ENCODE results near the gene HSPH1. TPM values are rescaled to one million over a fixed set of nuclear protein-coding genes. Genes with fewer than 3 reads are reported as not detected.

HSPH1 gene
- total RNA-seq, 1 donor from 2014 or later = 52.4 TPM

- no peak for ATAC-seq
- no peak for DNase-seq (ENCODE audit: low spot score)
- intact Hi-C loops (cut with DNase I) = no loop called here
Observed at GRCh38 chr13:31138515-31138914, 23.2 kb downstream of the HSPH1 start.

DNA sequence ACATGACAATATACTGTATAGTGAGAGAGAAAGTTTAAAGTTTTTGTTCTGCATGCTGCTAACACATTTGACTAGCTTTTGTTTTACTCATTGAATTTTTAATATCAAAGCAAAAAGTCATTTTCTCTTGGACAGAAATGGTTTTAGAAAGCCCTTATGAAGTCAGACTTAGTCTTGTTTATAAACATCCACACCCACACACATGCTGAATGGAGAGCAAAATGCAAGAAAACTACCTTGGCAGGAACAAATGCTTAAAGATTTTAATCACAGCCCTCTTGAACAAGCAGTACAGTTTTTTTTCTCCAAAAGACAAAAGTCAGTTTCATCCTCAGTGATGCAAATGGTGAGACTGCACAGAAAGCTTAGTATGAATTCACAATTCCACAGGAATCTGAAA is 25.0 kb downstream of the HSPH1 start:
- DNase-seq (ENCODE audit: low spot score) (no peak), ATAC-seq (no peak)
- intact Hi-C loops (cut with DNase I) = no loop called here

- ATAC-seq (no peak), DNase-seq (ENCODE audit: low spot score) (no peak)
- intact Hi-C loops (cut with DNase I) = loop anchor here (5.0 kb wide), 1 partner anchor 1167 kb away; no protein-coding TSS in a partner anchor
Observed at GRCh38 chr13:31134039-31134711, 27.5 kb downstream of the HSPH1 start.

DNA sequence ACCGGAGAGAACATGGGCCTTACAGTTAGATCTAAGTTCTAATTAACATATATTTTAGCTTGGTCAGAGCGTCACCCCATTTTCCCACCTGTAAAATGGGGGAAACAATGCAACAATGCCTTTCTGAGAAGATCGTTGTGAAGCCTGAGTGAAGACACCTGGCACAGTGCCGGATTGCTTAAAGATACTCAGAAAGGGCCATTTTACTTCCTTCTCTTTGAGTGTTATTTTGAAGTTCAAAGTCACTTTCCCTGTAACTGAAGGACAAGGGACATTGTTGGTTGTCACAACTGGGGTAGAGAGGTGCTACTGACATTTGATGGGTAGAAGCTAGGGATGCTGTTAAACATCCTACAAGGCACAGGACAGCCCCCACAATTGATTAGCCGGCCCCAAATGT is 28.1 kb downstream of the HSPH1 start:
- intact Hi-C loops (cut with DNase I) = loop anchor here (5.0 kb wide), 1 partner anchor 1166 kb away; no protein-coding TSS in a partner anchor
- DNase-seq (ENCODE audit: low spot score) = no peak
- no peak for ATAC-seq

- ATAC-seq = no peak
- no peak for DNase-seq (ENCODE audit: low spot score)
- intact Hi-C loops (cut with DNase I) = loop anchor here (5.0 kb wide), 1 partner anchor 1164 kb away; no protein-coding TSS in a partner anchor
Observed at GRCh38 chr13:31131470-31131961, 30.2 kb downstream of the HSPH1 start.

DNA sequence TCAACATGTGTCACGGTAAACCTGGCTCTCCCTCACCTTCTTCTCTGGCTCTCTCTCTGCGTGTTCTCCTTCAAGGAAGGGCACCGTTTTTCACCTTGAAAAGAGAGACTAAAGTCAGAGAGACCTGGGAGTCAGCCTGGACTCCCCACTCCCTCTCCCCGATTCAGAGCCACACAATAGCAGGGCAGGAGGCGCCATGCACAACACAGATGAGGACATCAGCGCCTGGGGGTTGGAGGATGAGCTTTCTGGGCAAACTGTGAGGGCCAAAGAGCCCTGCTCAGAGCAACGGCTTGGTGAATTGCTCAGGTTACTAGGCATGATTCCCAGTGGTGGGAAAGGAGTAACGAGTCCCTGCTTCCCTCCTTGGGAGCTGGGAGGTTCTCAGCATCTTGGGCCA is 32.3 kb downstream of the HSPH1 start:
- intact Hi-C loops (cut with DNase I) = no loop called here
- ATAC-seq (no peak), DNase-seq (ENCODE audit: low spot score) (no peak)

GRCh38 chr13:31124204-31124603 is 37.5 kb downstream of the HSPH1 start:
- intact Hi-C loops (cut with DNase I) = no loop called here
- DNase-seq (ENCODE audit: low spot score) (no peak), ATAC-seq (no peak)

- peak; percentile 21 for ATAC-seq
- DNase-seq (ENCODE audit: low spot score) = no peak
- intact Hi-C loops (cut with DNase I) = no loop called here
Observed at GRCh38 chr13:31122544-31123260, 39.0 kb downstream of the HSPH1 start.

DNA sequence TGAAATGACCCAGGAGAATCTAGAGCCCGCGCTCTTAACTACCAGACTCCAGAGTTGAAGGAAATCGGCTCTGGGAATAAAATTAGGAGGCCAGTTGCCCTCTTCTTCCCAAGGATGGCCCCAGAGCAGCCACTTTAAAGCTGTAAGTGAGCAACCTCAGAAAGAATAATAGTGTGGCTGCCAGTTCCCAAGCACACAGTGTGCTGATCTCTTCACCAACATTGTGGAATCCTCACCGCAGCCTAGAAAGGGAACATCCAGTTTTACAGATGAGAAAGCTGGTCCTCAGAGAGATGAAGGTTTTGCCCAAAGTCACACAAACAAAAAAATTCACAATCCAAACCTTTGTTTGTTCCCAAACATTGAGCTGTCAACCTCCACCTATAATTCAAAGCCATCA is 39.6 kb downstream of the HSPH1 start:
- intact Hi-C loops (cut with DNase I) = no loop called here
- peak; percentile 85 for ATAC-seq
- no peak for DNase-seq (ENCODE audit: low spot score)

- intact Hi-C loops (cut with DNase I) = no loop called here
- ATAC-seq = peak; percentile 33
Observed at GRCh38 chr13:31121379-31122140, 40.1 kb downstream of the HSPH1 start.

DNA sequence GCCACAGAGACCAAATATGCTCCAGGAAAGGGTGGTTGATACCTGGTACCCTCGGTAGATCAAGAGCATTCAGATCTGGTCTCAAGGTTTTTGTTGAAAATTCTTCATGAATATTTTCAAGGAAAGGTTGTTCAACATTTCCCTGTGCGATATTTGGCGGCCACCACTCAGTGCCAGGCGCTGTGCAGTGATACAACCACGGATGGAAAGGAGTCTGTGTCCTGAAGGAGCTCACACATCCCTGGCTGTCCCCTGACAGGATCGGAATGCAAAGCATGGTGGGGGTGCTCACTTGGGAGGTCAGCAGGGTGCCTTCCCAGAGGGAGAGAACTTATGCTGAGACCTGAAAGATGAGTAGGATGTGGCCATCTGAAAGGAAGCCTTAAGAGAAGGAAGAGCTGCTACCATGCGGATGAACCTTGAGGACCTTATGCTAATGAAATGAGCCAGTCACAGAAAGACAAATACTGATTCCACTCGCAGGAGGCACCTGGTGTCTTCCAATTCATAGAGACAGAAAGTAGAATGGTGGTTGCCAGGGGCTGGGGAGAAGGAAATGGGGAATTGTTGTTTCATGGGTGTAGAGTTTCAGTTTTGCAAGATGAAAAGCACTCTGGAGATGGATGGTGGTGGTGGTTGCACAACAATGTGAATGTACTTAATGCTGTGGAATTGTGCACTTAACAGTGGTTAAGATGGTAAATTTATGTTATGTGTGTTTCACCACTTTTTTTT is 41.6 kb downstream of the HSPH1 start:
- ATAC-seq = no peak
- intact Hi-C loops (cut with DNase I) = no loop called here

More at GRCh38 chr13:31121379-31122140, 40.1 kb downstream of the HSPH1 start:
- no peak for DNase-seq (ENCODE audit: low spot score)

DNA sequence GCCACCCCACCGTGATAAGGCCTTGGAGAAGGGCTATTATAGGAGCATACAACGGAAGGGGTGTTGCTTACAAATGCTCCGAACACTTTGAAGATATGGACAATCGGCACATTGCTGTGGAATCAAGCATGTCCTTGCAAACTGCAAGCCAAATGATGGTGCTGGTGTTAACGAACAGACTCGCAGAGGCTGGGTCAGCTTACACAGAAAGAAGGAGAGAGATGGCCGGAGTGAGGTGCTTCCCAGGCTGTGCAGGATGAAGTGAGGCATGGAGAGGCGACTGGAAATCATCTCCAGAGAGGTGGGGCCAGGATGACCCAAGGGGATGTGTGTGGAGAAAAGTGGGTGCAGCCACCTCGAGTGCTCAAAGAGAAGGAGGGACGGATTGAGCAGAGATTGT is 42.2 kb downstream of the HSPH1 start:
- intact Hi-C loops (cut with DNase I) = no loop called here
- DNase-seq (ENCODE audit: low spot score) = no peak

More for the DNA sequence above, 41.6 kb downstream of the HSPH1 start:
- no peak for DNase-seq (ENCODE audit: low spot score)

DNA sequence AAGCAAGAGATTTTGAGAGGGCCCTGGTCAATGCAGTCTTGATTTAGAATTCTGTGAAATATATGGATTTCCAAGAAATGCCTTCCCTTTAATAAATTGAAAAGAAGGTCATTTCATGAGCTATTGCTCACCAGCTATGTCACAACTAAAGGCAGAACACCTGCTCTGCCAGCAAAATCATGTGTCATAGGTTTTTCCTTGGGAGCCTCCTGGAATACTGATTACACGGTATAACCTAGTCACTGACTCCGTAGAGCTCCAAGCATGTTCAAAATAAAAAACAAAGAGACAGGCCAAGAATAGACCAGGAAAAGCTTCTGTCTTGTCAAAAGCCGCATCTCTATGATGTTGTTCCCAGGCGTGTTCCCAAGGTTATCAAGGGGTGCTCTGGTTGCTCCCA is 45.5 kb downstream of the HSPH1 start:
- no peak for ATAC-seq
- intact Hi-C loops (cut with DNase I) = no loop called here
- no peak for DNase-seq (ENCODE audit: low spot score)

More for the DNA sequence above, 42.2 kb downstream of the HSPH1 start:
- no peak for ATAC-seq

- no peak for ATAC-seq
- DNase-seq (ENCODE audit: low spot score) = no peak
- intact Hi-C loops (cut with DNase I) = no loop called here
Observed at GRCh38 chr13:31115616-31116015, 46.1 kb downstream of the HSPH1 start.

- intact Hi-C loops (cut with DNase I) = no loop called here
Observed at GRCh38 chr13:31114641-31115040, 47.1 kb downstream of the HSPH1 start.

DNA sequence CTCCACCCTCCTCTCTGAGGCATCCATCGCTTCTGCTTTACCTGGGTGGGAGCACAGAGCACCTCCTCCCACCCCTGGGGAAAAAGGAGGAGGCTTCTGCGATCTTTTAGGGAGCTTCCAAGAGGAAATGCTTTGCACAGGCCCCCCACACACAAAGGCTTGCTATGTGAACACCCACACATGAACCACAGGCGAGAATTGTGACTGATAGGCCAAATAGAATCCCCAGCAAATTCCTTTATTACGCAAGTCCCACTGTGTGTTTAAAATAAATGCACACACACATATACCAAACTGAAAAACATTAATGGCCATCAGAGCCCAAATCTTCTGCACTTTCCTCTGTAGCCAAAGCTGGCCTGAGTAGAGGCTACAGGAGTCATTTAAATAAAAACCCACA is 50.6 kb downstream of the HSPH1 start:
- ATAC-seq (no peak), DNase-seq (ENCODE audit: low spot score) (no peak)
- intact Hi-C loops (cut with DNase I) = no loop called here

More at GRCh38 chr13:31114641-31115040, 47.1 kb downstream of the HSPH1 start:
- DNase-seq (ENCODE audit: low spot score) (no peak), ATAC-seq (no peak)

- no peak for DNase-seq (ENCODE audit: low spot score)
- intact Hi-C loops (cut with DNase I) = no loop called here
- peak; percentile 16 for ATAC-seq
Observed at GRCh38 chr13:31110617-31111016, 51.1 kb downstream of the HSPH1 start.

DNA sequence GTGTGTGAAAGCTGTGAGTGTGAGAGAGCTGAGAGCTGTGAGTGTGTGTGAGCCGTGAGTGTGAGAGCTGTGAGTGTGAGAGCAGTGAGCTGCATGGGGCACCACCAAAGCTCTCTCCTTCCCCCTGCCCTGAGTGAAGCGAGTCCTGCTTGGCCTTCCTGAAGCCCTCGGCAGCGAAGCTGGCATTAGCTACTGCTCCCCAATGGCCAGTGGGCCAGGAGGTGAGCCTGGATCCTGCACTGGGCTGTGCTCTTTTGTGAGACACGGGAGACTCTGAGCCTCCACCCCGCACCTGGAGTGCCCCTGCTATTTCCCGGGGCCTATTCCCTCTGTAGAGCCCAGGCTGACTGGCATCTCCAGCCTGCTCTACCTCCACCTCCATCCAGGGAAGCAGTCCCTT is 51.5 kb downstream of the HSPH1 start:
- DNase-seq (ENCODE audit: low spot score) (no peak), ATAC-seq (peak; percentile 42)
- intact Hi-C loops (cut with DNase I) = no loop called here

- ATAC-seq (no peak), DNase-seq (ENCODE audit: low spot score) (no peak)
- intact Hi-C loops (cut with DNase I) = no loop called here
Observed at GRCh38 chr13:31107109-31107508, 54.6 kb downstream of the HSPH1 start.
